GM12878 (cell line): ENCODE data around the gene FANK1.
"Not testable (repeated sequence)": the region's sequence is repeated elsewhere in the genome, so short reads cannot be mapped to it uniquely, and the experiment has no call there.

Experiments
- BMI1 ChIP-seq: fragments of 450-650 bp; IDR thresholded peaks from 2 replicates; pipeline ENCODE4 v1.6.1; 2016; ENCODE audit warnings: mild to moderate bottlenecking, moderate library complexity, borderline replicate concordance
- NFYB ChIP-seq: IDR thresholded peaks from 2 replicates; pipeline ENCODE4 v1.6.1; 2011; ENCODE audit warnings: low read depth, mild to moderate bottlenecking, low read length, improper control_type of control experiment, moderate library complexity; ENCODE audit not compliant: insufficient read depth
- ZNF622 ChIP-seq: fragments of 450-650 bp; IDR thresholded peaks from 2 replicates; pipeline ENCODE4 v1.6.1; 2017; ENCODE audit warnings: mild to moderate bottlenecking, inconsistent platforms
- TF ChIP-seq, protein P1 (sequence below): fragments of 450-650 bp; IDR thresholded peaks from 2 replicates; pipeline ENCODE4 v1.6.1; 2017; ENCODE audit warnings: mild to moderate bottlenecking
- TF ChIP-seq, protein P2 (sequence below), 3 experiments: IDR thresholded peaks in 2 of 3; conservative IDR thresholded peaks in 1 of 3; 2 replicates each; pipeline ENCODE4 v1.5.1; 2011; ENCODE audit warnings: low read depth in 3 of 3, low read length in 3 of 3, mild to moderate bottlenecking in 3 of 3, control low read depth in 2 of 3, moderate library complexity in 2 of 3, inconsistent platforms in 1 of 3, mixed read lengths in 1 of 3; ENCODE audit not compliant: control insufficient read depth in 2 of 3, insufficient read depth in 1 of 3; ENCODE audit errors: extremely low read depth in 1 of 3

DNA sequence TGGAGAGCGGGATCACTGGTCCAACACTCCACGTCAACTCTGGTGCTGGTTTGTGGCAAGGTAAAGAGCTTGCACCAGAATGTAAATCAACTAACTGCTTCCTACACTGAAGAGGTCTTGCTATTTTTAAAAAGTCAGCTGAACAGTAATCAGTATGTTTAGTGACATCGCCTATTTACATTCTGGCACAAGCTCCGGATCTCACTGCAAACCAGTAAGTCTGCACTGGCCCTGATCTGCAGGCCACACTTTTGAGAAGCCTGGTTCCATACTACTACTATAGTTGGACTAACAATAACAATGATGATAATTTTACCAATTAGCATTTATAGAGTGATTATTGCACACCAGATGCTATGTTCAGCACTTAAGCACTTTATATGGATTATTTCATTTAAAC is 6.9 kb upstream of the FANK1 start:
- TF ChIP-seq, protein P1, sequence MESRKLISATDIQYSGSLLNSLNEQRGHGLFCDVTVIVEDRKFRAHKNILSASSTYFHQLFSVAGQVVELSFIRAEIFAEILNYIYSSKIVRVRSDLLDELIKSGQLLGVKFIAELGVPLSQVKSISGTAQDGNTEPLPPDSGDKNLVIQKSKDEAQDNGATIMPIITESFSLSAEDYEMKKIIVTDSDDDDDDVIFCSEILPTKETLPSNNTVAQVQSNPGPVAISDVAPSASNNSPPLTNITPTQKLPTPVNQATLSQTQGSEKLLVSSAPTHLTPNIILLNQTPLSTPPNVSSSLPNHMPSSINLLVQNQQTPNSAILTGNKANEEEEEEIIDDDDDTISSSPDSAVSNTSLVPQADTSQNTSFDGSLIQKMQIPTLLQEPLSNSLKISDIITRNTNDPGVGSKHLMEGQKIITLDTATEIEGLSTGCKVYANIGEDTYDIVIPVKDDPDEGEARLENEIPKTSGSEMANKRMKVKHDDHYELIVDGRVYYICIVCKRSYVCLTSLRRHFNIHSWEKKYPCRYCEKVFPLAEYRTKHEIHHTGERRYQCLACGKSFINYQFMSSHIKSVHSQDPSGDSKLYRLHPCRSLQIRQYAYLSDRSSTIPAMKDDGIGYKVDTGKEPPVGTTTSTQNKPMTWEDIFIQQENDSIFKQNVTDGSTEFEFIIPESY = not testable (repeated sequence)
- TF ChIP-seq NFYB, BMI1, ZNF622: not testable (repeated sequence)
- TF ChIP-seq, protein P2, sequence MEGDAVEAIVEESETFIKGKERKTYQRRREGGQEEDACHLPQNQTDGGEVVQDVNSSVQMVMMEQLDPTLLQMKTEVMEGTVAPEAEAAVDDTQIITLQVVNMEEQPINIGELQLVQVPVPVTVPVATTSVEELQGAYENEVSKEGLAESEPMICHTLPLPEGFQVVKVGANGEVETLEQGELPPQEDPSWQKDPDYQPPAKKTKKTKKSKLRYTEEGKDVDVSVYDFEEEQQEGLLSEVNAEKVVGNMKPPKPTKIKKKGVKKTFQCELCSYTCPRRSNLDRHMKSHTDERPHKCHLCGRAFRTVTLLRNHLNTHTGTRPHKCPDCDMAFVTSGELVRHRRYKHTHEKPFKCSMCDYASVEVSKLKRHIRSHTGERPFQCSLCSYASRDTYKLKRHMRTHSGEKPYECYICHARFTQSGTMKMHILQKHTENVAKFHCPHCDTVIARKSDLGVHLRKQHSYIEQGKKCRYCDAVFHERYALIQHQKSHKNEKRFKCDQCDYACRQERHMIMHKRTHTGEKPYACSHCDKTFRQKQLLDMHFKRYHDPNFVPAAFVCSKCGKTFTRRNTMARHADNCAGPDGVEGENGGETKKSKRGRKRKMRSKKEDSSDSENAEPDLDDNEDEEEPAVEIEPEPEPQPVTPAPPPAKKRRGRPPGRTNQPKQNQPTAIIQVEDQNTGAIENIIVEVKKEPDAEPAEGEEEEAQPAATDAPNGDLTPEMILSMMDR (IDR thresholded peaks at IDR 0.05 in 2 of 3, conservative IDR thresholded peaks at IDR 0.05 in 1 of 3; ENCODE audit: control insufficient read depth in 2 of 3, extremely low read depth in 1 of 3, insufficient read depth in 1 of 3, low read depth in 3 of 3, low read length in 3 of 3) = not testable (repeated sequence)
